ENCODE data around the gene C19orf47.

C19orf47 gene

DNA sequence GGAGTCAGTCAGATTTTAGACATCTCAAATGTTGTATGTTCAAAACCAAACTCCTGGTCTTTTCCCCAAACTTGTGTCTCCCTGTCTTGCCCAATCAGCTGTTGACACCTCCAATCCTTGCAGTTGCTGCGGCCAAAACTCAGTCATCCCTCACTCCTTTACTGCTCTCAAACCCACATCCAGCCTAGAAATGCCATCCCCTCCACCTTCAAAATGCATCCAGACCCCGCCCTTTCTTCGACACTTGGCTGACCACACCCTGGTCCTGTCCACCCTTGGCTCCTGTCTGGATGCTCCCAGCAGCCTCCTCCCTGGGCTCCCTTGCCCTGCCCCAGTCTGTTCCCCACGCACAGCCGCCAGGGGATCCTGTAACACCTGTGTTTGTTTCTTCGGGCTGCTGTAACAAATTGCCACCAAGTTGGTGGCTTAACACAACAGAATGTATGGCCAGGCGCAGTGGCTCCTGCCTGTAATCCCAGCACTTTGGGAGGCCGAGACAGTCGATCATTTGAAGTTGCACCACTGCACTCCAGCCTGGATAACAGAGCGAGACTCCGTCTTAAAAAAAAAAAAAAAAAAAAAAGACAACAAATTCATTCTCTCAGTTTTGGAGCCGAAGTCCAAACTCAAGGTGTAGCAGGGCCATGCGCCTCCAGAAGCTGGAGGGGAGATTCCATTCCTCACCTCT, 12.0 kb upstream of the C19orf47 start:
- H3K4me3 ChIP-seq (ENCODE audit: low read length), result no peak overlapping the region
- TF ChIP-seq CTCF (IDR thresholded peaks at IDR 0.05; ENCODE audit: insufficient read depth, low read depth, low read length, missing control alignments), result no peak
- DNase-seq (ENCODE audit: low read depth), result no peak

DNA sequence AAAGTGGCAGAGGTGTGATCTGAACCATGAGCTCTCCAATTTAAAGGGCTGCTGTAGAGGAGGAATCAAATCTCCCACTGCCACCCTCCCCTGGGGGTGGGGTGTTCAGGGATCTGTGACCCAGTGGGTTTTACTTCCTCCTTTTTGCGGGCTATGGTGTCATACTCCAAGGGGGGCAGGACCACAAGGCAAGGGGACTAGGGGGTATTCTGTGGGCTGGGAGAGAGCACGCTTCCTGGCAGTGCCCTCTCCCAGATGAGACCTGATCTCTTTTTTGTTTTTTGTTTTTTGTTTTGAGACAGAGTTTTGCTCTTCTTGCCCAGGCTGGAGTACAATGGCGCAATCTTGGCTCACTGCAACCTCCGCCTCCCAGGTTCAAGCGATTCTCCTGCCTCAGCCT, 10.6 kb upstream of the C19orf47 start:
- DNase-seq (ENCODE audit: low read depth), result no peak
- no peak for TF ChIP-seq CTCF (IDR thresholded peaks at IDR 0.05; ENCODE audit: insufficient read depth, low read depth, low read length, missing control alignments)
- no peak overlapping the region for H3K4me3 ChIP-seq (ENCODE audit: low read length)

GRCh38 chr19:40357640-40358039, 9.4 kb upstream of the C19orf47 start:
- H3K4me3 ChIP-seq (ENCODE audit: low read length), result no peak overlapping the region
- TF ChIP-seq CTCF (IDR thresholded peaks at IDR 0.05; ENCODE audit: insufficient read depth, low read depth, low read length, missing control alignments), result no peak
- no peak for DNase-seq (ENCODE audit: low read depth)

DNA sequence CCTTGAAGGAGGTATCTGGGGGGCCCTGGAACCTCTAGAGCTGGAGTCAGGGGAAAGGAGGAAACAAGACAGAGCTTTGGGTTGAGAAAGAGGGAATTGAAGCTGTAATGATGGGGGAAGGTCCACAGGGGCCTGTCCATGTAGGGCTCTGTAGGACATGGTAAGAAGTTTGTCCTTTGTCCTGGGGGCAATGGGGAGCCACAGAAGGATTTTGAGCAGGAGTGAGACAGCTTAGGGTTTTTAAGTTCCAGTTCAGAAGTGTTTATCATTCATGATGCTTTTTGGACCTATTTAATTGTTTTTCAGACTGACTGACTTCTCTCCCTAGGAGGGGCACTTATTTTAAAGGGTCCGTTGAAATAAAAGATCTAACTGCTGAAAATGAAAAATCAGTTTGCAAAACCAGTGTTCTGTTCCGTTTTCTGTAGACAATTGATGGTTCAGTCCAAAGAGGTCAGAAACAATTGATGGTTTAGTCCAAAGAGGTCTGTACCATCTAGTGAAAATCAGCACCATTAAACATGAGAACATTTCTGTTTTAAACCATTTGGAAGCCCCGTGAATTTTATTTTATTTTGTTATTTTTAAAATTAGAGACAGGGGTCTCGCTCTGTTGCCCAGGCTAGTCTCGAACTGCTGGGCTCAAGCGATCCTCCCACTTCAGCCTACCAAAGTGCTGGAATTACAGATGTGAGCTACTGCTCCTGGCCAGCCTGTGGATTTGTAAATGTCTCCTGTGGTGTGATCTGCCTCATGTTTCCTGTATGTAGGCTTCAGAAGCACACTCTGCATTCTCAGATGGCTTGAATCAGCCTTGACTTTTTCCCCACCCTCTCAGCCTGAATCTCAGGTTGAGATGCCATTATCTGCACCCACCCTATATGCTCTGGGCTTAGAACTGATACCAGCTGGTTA, 8.7 kb upstream of the C19orf47 start:
- TF ChIP-seq CTCF (IDR thresholded peaks at IDR 0.05; ENCODE audit: insufficient read depth, low read depth, low read length, missing control alignments), result no peak
- DNase-seq (ENCODE audit: low read depth), result no peak

GRCh38 chr19:40355975-40356680, 7.9 kb upstream of the C19orf47 start:
- no peak for DNase-seq (ENCODE audit: low read depth)
- H3K4me3 ChIP-seq (ENCODE audit: low read length), result no peak overlapping the region
- no peak for TF ChIP-seq CTCF (IDR thresholded peaks at IDR 0.05; ENCODE audit: insufficient read depth, low read depth, low read length, missing control alignments)

More for the DNA sequence above, 8.7 kb upstream of the C19orf47 start:
- H3K4me3 ChIP-seq (ENCODE audit: low read length), result no peak overlapping the region

GRCh38 chr19:40348961-40349507, 837 bp upstream of the C19orf47 start:
- peak; percentile 43 for DNase-seq (ENCODE audit: low read depth)
- TF ChIP-seq CTCF (IDR thresholded peaks at IDR 0.05; ENCODE audit: insufficient read depth, low read depth, low read length, missing control alignments), result no peak
- H3K4me3 ChIP-seq (ENCODE audit: low read length), result peak overlapping the region; percentile 86
